NCI-H2081 (cell line): ENCODE results near the gene EMC9.
"Not testable (repeated sequence)": the region's sequence is repeated elsewhere in the genome, so short reads cannot be mapped to it uniquely, and the experiment has no call there.

ENCODE experiments used
- DNase-seq, 2 experiments: peaks; one replicate each; lab custom pipeline; 2025; lab: John Stamatoyannopoulos, UW

Gene EMC9

DNA sequence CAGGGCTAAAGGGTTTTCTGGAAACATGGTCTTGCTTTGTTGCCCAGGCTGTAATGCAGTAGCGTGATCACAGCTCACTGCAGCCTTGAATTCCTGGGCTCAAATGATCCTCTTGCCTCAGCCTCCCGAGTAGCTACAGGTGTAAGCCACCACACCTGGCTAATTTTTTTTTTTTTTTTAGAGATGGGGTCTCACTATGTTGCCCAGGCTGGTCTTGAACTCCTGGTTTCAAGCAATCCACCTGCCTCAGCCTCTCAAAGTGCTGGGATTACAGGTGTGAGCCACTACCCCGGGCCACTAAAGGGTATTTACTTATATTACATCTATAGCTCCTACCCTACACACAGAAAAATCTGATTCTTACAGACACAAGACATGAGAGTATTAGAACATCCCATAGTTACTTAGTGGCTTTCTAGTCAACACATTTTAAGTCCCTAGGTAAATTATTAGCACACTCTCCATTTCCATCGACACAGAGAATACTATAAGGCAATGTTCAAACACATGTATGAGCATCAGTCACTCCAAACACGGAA lies 33.0 kb downstream of the EMC9 start:
- no peak for DNase-seq

GRCh38 chr14:24106672-24107271 lies 34.6 kb downstream of the EMC9 start:
- DNase-seq: no peak

DNA sequence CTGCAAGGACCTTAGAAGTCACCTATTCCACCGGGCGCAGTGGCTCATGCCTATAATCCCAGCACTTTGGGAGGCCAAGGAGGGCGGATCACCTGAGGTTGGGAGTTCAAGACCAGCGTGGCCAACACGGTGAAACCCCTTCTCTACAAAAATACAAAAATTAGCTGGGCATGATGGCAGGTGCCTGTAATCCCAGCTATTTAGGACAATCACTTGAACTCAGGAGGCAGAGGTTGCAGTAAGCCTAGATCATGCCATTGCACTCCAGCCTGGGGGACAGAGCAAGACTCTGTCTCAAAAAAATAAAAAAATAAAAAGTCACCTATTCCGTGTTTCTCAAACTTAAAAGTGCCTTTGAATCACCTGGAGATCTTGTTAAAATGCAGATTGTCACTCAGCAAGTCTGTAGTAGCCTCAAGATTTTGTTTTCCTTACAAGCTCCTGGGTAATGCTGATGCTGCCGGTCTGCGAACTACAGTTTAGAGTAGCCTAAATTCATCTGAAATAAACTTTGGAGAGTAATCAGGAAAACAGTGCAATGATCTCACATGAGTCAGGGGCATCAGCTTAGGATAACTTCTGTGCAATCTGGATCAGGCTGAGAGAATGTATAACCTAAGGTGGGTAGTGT lies 35.7 kb downstream of the EMC9 start:
- DNase-seq: not testable (repeated sequence)

DNA sequence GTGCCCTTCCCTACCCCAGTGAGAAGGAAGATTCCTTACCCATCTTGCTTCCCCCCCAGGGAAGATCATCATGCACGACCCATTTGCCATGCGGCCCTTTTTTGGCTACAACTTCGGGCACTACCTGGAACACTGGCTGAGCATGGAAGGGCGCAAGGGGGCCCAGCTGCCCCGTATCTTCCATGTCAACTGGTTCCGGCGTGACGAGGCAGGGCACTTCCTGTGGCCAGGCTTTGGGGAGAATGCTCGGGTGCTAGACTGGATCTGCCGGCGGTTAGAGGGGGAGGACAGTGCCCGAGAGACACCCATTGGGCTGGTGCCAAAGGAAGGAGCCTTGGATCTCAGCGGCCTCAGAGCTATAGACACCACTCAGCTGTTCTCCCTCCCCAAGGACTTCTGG lies 37.9 kb downstream of the EMC9 start:
- DNase-seq: no peak

- DNase-seq: no peak
Measured at GRCh38 chr14:24102357-24103048, 38.9 kb downstream of the EMC9 start.

GRCh38 chr14:24100982-24101494 lies 40.4 kb downstream of the EMC9 start:
- no peak for DNase-seq

GRCh38 chr14:24100197-24100981 lies 41.0 kb downstream of the EMC9 start:
- DNase-seq: no peak

- DNase-seq: peak in 1 of 2 experiments; percentile 27
Measured at GRCh38 chr14:24098927-24099813, 42.2 kb downstream of the EMC9 start.

DNA sequence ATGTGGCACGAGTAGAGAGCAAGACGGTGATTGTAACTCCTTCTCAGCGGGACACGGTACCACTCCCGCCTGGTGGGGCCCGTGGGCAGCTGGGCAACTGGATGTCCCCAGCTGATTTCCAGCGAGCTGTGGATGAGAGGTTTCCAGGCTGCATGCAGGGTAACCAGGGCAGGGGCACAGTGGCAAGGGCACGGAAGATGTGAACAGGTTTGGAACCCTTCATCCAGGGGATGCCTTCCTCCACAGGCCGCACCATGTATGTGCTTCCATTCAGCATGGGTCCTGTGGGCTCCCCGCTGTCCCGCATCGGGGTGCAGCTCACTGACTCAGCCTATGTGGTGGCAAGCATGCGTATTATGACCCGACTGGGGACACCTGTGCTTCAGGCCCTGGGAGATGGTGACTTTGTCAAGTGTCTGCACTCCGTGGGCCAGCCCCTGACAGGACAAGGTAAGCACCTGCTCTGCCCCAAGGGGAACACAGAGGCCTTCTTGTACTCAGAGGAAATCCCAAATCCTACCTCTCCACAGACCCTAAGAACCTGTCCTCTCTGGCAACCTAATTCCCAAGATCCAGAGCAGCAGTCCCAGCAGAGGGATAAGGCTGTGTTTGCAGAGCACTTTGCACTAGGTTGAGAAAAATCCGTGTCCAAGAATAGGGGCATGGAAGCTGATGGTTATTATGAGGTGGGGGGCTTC lies 43.0 kb downstream of the EMC9 start:
- DNase-seq: no peak

DNA sequence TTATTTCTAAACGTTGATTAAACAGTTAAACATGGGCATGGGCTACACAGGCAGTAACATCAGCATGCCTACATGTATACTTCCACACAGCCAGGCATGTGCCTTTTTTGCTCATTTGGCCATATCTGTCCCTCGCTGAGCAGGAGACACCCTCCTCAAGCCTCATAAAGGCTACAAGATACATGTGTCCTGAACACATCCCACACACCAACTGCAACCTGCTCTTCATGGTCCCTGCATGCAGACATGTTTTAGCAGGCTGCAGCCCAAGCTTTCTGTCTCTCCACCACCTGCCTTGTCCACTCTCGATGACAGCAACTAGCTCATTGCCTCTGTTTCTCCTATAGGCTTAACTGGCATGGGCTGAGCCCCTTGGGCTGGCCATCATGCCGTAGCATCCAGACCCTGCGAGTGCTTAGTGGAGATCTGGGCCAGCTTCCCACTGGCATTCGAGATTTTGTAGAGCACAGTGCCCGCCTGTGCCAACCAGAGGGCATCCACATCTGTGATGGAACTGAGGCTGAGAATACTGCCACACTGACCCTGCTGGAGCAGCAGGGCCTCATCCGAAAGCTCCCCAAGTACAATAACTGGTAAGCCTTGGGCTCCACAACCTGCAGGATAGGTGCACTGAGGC lies 44.7 kb downstream of the EMC9 start:
- no peak for DNase-seq

DNA sequence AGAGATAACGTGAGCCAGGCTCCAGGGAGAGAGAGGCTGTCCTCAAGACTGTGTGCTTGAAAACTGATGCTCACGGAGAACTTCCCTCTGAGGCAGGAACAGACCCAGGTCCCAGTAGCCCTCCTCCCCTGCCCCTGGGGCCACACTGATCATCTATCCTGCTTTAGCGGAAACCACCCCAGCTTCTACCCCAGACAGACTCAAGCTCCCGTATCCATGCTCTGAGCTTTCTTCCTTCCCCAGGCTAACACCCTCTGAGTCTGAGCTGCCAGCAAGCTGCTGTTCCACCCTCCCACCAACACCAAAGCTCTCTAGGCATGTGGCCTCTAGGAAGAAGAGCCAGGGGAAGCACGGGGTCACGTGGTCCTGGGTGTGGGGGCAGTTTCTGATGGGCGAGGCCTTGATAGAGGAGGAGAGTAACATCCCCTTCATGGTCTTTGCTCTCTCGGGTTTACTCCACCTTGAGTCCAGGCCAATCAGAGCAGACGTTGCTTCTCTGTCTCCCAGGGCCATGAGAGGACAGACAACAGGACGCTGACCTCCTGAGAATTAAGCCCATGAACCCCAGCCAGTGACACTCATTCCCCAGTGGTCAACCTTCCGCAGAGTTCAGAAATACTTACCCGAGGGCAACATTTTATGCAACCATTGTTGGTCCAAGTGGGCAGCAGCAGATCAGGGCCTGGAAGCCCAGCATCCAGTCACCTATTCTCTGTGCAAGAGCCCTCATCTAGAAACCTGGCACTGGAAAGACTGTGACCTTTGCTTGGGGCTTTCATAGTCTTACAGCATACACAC lies 45.9 kb downstream of the EMC9 start:
- DNase-seq: no peak

DNA sequence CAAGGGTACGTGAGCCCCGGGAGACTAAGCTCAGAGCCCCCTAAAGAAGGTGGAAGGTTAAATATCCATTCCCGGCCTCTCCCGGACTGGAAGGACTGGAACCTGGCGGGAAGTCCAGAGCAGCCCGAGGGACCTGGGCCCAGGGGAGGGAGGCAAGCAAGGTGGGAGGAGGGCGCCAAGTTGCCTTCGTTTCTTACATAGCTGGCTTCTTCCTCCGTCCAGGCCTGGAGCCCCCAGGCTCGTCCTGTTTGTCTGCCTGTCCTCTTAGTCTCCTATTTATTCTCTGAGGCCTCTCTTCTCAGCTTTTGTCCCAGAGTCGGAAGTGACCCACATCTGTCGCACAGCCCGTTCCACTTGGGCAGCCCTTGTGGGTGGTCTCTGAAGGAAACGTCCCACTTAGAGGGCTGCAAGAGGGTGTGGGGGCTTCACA lies 46.5 kb downstream of the EMC9 start:
- DNase-seq: no peak

DNA sequence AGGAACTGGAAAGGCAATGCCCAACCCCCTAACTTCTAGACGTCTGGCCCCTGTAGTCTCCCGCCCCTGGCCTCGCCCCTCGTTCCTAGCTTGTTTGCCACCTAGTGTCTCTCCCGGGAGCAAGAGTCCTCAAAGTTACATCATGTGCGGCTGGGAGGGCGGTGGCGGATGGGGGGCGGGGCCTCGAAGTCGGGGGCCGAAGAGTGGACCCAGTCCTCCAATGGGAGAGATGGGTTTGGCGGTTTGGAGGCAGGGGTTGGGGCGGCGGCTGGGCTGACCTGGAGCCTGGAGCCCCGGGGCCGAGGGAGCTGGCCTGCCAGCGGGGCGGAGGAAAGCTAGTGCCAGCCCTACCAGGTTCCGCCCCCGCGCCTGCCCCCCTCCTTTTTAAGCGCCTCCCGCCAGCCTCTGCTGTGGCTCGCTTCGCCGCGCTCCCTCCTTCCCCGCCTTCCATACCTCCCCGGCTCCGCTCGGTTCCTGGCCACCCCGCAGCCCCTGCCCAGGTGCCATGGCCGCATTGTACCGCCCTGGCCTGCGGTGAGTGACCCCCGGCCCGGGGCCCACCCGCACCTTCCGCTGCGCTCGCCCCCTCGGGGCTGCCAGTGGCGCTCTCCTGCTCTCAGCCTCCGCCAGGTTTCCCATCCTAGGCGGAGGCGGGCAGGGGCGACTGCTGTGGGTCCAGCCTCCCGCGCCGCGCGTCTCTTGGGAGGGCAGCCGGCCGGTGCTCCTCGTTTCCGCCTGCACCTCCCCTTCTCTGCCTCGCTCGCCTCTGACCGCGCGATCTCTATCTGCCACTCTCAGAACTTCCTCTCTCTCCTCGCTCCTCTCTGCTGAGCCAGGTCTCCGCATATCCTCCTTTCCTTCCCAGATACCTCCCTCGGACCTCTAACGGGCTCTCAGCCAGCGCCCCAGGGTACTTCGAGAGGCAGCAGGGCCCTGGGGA lies 47.2 kb downstream of the EMC9 start, which contains the start of gene PCK2:
TSS of gene PCK2 (plus strand) at position 411 of the 940 bp plus-strand sequence. CDS start at position 506, 95 bp downstream.
- DNase-seq: peak; percentile 71

GRCh38 chr14:24093207-24093900 lies 48.0 kb downstream of the EMC9 start:
- DNase-seq: no peak

- DNase-seq: no peak
Measured at GRCh38 chr14:24092505-24093206, 48.7 kb downstream of the EMC9 start.

DNA sequence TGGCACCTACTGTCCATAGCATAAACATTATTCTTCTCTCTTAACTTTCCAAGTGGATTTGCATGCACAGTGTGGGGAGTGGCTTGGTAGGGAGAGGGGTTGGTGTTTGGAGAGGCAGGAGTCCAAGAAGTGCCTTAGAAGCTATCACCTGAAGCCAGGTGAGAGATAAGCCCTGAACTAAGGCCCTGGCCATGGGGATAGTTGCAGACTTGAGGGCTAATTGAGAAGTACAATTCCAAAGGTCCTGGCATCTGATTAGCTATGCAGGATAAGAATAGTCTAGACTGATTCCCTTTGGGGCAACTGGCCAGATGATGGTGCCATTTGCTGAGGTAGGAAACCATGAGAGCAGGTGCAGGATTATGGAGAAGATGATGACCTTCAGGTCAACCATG lies 49.3 kb downstream of the EMC9 start:
- no peak for DNase-seq

- DNase-seq: no peak
Measured at GRCh38 chr14:24089890-24090289, 51.5 kb downstream of the EMC9 start.
